NCI-H2227 (cell line): Measurements from ENCODE around the gene KIAA0232.

ENCODE experiments used
- DNase-seq: peaks from one replicate; lab custom pipeline; 2025; ENCODE audit not compliant: unreplicated experiment; lab: John Stamatoyannopoulos, UW

Gene KIAA0232

DNA sequence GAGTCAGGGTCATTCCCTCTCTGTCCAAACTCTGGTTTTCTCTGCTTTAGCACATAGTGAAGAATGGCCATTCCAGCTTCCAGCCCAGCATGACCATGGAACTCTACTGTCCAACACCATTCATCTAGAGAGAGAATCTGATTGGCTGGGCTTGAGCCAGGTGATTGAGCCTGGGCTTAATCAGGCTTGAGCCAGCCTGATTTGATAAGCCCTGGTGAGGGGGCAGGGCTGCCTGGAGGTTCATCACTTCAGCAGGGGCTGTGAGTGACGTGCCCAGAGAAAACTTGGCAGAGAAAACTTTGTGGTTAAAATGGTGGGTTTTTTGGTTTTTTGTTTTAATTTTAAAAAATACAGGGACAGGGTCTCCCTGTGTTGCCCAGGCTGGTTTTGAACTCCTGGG is 62.5 kb downstream of the KIAA0232 start:
- no peak for DNase-seq

- DNase-seq, result no peak
Measured at GRCh38 chr4:6845574-6845973, 63.0 kb downstream of the KIAA0232 start.

- no peak for DNase-seq
Measured at GRCh38 chr4:6847178-6847577, 64.7 kb downstream of the KIAA0232 start.

- DNase-seq, result no peak
Measured at GRCh38 chr4:6848717-6849305, 66.3 kb downstream of the KIAA0232 start.

GRCh38 chr4:6849691-6850090 is 67.2 kb downstream of the KIAA0232 start:
- DNase-seq, result no peak

DNA sequence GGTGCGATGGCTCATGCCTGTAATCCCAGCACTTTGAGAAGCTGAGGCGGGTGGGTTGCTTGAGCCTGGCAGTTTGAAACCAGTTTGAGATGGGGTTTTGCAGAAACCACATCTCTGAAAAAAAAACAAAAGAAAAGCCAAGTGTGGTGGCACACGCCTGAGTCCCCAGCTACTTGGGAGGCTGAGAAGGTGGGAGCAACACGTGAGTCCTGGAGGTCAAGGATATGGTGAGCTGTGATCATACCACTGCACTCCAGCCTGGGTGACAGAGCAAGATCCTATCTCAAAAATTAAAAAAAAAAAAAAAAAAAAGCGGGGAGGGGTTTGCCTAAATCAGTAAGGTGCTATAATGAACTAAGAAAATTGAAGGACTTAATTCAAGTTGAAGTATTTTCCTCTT is 68.9 kb downstream of the KIAA0232 start:
- DNase-seq, result no peak

GRCh38 chr4:6851962-6852361 is 69.4 kb downstream of the KIAA0232 start:
- DNase-seq, result no peak

GRCh38 chr4:6852582-6852981 is 70.1 kb downstream of the KIAA0232 start:
- DNase-seq, result no peak

GRCh38 chr4:6854098-6854744 is 71.7 kb downstream of the KIAA0232 start:
- no peak for DNase-seq

DNA sequence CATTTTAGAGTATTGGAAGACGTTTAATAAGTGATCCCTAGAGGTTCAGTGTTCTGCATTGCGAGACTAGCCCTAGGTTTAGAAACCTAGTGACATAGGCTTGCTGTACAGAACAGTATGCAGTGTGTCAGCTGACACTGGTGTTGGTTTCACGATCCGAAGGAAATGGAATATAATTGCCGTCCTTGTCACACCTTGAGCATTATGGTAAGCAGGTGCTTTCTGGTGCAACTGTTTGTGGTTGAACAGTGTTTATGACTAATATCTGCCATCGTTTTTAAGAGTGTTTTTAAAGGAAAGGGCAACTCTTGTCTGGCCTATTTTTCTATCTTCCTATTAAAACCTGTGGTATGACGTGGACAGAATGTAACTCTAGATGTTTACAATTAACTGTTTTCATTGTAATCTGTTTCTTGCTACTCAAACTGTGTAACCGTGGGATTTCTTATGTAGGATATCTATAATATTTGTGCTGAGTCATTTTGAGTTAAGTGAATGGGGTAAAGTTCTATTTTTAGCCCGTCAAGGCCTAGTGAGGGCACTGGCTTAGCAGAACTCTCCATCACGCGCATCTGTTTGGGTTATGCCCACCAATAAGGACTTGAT is 73.3 kb downstream of the KIAA0232 start:
- peak; percentile 14 for DNase-seq

DNA sequence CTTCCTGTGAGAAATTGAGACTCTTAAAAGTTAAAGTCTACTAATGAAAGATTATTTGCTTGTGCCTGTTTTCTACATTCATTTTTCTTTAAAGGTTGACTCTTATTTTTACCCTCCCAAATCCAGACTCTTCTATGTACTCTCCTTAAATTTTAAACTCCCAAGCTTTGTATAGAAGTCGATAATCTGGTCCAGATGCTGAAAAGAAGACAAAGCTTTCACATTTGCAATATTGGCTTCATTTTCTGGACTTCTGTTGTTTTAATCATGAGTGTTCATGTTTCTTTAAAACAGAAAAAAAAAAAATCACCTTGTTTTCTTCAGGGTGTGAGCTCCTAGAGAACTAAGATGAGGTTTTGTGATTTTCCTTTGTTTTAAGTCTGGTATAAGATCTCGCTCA is 73.9 kb downstream of the KIAA0232 start:
- no peak for DNase-seq

DNA sequence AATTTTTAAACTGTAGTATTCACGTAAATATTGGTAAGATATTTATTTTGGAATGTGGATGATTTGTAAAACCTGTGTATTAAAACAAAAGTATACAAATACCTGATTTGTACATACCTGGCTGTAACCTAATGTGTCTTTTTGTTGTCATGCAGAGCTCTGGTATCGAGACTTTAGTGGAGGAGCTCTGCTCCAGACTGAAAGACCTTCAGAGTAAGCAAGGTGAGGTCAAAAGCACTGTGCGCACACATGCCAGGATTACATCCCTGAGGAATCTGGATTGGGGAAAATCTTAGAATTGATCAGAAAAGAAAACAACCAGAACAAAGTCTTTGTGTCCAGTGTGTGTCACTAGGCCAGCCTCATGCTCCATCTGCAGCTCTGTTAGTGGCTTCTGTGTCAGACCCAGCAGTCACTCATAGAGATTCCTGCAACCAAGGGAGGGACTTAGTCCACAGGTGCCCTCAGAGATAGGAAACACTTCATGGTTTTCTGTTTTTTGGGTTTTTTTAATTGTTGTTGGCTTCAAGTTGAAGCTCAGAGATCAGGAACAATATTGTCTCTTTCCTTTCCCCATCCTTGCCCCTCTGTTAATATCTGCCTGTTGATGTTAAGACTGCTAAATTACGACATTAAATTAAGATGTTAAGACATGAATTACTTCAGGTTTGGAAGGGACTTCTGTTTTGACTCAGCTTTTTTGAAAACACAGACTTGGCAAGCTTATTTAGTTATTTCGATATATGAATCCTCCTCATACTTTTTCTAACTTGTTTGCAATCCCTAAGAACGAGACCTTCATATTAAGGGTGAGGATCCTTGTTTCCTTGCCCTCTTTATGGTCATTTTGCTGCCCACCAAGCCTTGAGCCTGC is 74.7 kb downstream of the KIAA0232 start:
- DNase-seq, result no peak

- DNase-seq, result no peak
Measured at GRCh38 chr4:6858997-6859396, 76.5 kb downstream of the KIAA0232 start.

DNA sequence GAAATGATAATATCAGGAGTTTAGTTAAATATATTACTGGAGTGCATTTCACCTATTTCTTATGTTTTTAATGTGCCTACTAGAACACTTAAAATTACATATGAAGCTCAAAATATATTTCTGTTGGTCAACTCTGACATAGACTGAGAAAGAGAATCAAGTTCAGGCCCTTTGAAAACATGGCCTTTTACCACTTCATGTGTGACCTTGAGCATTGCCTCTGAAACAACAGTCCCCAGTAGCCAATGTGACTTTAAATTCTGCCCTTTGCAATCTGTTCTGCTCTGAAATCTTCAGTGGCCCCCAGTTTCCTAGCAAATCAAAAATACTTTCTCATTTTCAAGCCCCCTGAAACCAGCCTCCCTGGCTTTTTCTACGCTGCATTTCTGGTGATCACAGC is 77.0 kb downstream of the KIAA0232 start:
- DNase-seq, result no peak

GRCh38 chr4:6868386-6868785 is 85.9 kb downstream of the KIAA0232 start:
- DNase-seq, result no peak

DNA sequence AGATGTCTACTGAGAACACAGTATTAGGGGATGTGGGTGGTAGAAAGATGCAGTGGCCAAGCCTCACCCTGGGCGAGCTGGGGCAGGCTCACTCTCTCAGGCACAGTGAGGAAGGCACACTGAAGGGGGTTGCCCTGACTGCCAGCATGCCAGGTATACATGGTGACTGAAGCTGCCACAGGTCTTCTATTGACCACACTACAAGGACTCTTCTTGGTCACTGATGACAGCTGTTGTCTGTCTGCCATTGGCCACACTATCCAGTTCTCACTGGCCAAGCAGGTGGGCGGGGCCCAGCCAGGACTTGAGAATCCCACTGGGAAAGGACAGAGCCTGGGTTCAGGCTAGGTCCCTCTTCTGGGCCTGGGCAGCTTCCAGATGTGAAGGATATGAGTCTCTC is 87.4 kb downstream of the KIAA0232 start:
- DNase-seq, result no peak

- DNase-seq, result no peak
Measured at GRCh38 chr4:6873291-6873690, 90.8 kb downstream of the KIAA0232 start.

DNA sequence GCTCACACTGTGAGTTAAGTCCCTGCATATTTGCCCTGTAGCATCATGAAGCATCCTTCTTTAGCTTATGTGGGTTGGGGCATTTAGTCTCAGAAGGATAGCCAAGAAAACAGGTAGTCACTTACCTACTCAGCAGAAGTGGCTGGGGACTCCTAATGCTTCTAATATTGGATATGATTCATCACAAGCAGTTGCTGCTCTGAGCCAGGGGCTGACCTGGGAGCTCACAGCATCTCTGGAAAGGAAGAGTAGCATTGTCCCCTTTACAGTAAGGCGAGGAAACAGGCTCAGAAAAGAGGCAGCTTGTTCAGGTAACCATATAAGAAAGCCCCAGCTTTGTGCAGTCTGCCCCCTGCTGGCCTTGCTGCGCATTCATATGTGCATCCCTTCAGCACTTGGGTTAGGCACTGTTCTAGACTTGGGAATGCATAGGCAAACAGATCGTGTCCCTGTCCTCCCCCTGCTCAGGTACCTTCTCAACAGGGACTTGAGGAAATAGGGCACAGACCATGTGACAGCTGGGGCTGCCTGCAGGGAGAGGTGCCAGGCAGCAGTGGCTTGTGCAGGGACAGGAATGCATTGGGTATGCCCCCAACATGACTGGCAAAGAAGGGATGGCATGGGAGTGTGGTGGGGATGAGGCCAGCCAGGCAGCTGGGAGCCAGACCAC is 91.4 kb downstream of the KIAA0232 start:
- peak; percentile 42 for DNase-seq

DNA sequence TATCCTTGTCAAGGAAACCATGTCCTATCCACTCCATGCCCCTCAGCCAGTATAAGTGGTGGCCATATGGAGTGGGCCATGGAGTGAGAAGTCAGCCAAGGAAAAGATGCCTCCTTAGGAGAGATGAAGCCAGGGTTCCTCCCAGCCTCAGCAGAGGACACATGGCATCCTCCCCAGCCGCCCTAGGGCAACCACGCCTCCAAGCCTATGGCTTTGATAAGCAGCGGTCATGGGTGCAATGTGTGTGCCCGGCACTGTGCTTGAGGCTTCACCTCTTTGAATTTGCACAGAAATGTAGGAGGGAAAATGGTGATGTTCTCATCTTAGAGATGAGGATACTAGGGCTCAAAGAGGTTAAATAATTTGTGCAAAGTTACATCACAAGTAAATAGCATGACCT is 92.5 kb downstream of the KIAA0232 start:
- no peak for DNase-seq

- no peak for DNase-seq
Measured at GRCh38 chr4:6875431-6875831, 92.9 kb downstream of the KIAA0232 start.

DNA sequence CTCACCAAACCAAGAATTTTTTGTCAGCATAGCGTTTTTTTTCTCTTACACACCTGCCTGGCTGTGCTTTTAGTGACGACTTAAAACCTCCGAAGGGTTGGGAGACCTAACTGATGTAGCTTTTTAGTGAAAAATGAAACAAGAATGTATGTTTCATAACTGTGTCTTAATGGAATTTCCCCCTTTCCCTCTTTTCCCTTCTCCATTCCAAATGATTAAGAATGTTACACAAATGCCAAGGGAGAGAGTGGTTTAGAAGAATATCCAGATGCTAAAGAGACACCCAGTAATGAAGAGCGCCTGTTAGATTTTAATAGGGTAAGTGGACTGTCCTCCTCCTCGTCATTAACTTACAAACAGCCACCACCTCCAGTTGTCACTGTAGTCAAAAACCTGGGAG is 93.9 kb downstream of the KIAA0232 start:
- DNase-seq, result no peak
